Measurements from ENCODE around the gene ZFYVE21. TPM values are rescaled to one million over a fixed set of nuclear protein-coding genes. Genes with fewer than 3 reads are reported as not detected.

The ZFYVE21 gene
- polyA plus RNA-seq, 4 donors: 40.0 to 53.6 (median 42.1) TPM

- no peaks in the 10 kb centered on the region for H3K27me3 ChIP-seq (ENCODE audit: control insufficient read depth in 3 of 3, insufficient read depth in 3 of 3, low read length in 3 of 3)
- H3K4me1 ChIP-seq (ENCODE audit: control insufficient read depth in 3 of 3, insufficient read depth in 2 of 3, low read depth in 1 of 3, low read length in 2 of 3): no peaks in the 10 kb centered on the region
- H3K4me3 ChIP-seq (ENCODE audit: low read depth in 1 of 3, low read length in 3 of 3): no peak overlapping the region
- 92 to 94% (median 93%) methylated on average over 23 of the region's 23 CpGs for WGBS, 3 donors
- H3K27ac ChIP-seq (ENCODE audit: low read depth in 1 of 3, low read length in 2 of 3): no peak overlapping the region
- H3K9me3 ChIP-seq (ENCODE audit: control insufficient read depth in 2 of 2, insufficient read depth in 1 of 2, low read depth in 1 of 2, low read length in 1 of 2): no peaks in the 10 kb centered on the region
- DNase-seq: no peak
- H3K36me3 ChIP-seq (ENCODE audit: control insufficient read depth in 3 of 3, insufficient read depth in 2 of 3, low read depth in 1 of 3, low read length in 3 of 3): peaks cover 6 to 91% (median 11%) of the 10 kb centered on the region in 3 donors
- FAIRE-seq: no peak
Measured at GRCh38 chr14:103734081-103734888, 18.7 kb downstream of the ZFYVE21 start.

GRCh38 chr14:103735022-103735421 lies 19.4 kb downstream of the ZFYVE21 start:
- H3K27me3 ChIP-seq (ENCODE audit: control insufficient read depth in 3 of 3, insufficient read depth in 3 of 3, low read length in 3 of 3): no peaks in the 10 kb centered on the region
- FAIRE-seq: no peak
- H3K4me3 ChIP-seq (ENCODE audit: low read depth in 1 of 3, low read length in 3 of 3): no peak overlapping the region
- peaks cover 6 to 91% (median 10%) of the 10 kb centered on the region in 3 donors for H3K36me3 ChIP-seq (ENCODE audit: control insufficient read depth in 3 of 3, insufficient read depth in 2 of 3, low read depth in 1 of 3, low read length in 3 of 3)
- no peak for DNase-seq
- H3K4me1 ChIP-seq (ENCODE audit: control insufficient read depth in 3 of 3, insufficient read depth in 2 of 3, low read depth in 1 of 3, low read length in 2 of 3): no peaks in the 10 kb centered on the region
- 78 to 89% (median 84%) methylated on average over 12 of the region's 12 CpGs for WGBS, 3 donors
- no peaks in the 10 kb centered on the region for H3K9me3 ChIP-seq (ENCODE audit: control insufficient read depth in 2 of 2, insufficient read depth in 1 of 2, low read depth in 1 of 2, low read length in 1 of 2)
- H3K27ac ChIP-seq (ENCODE audit: low read depth in 1 of 3, low read length in 2 of 3): no peak overlapping the region

GRCh38 chr14:103735439-103735814 lies 19.8 kb downstream of the ZFYVE21 start:
- H3K4me1 ChIP-seq (ENCODE audit: control insufficient read depth in 3 of 3, insufficient read depth in 2 of 3, low read depth in 1 of 3, low read length in 2 of 3): no peaks in the 10 kb centered on the region
- H3K27me3 ChIP-seq (ENCODE audit: control insufficient read depth in 3 of 3, insufficient read depth in 3 of 3, low read length in 3 of 3): no peaks in the 10 kb centered on the region
- no peak overlapping the region for H3K4me3 ChIP-seq (ENCODE audit: low read depth in 1 of 3, low read length in 3 of 3)
- H3K9me3 ChIP-seq (ENCODE audit: control insufficient read depth in 2 of 2, insufficient read depth in 1 of 2, low read depth in 1 of 2, low read length in 1 of 2): no peaks in the 10 kb centered on the region
- 72 to 88% (median 80%) methylated on average over 7 of the region's 7 CpGs for WGBS, 3 donors
- no peak overlapping the region for H3K27ac ChIP-seq (ENCODE audit: low read depth in 1 of 3, low read length in 2 of 3)
- DNase-seq (no peak), FAIRE-seq (no peak)
- H3K36me3 ChIP-seq (ENCODE audit: control insufficient read depth in 3 of 3, insufficient read depth in 2 of 3, low read depth in 1 of 3, low read length in 3 of 3): peaks cover 6 to 91% (median 14%) of the 10 kb centered on the region in 3 donors

GRCh38 chr14:103735815-103736545 lies 20.4 kb downstream of the ZFYVE21 start:
- FAIRE-seq: no peak
- no peak for DNase-seq
- Histone ChIP-seq H3K36me3 (ENCODE audit: control insufficient read depth in 3 of 3, insufficient read depth in 2 of 3, low read depth in 1 of 3, low read length in 3 of 3) (peaks cover 6 to 90% (median 16%) of the 10 kb centered on the region in 3 donors), H3K9me3 (ENCODE audit: control insufficient read depth in 2 of 2, insufficient read depth in 1 of 2, low read depth in 1 of 2, low read length in 1 of 2) (no peaks in the 10 kb centered on the region), H3K27ac (ENCODE audit: low read depth in 1 of 3, low read length in 2 of 3) (no peak overlapping the region), H3K4me1 (ENCODE audit: control insufficient read depth in 3 of 3, insufficient read depth in 2 of 3, low read depth in 1 of 3, low read length in 2 of 3) (no peaks in the 10 kb centered on the region), H3K27me3 (ENCODE audit: control insufficient read depth in 3 of 3, insufficient read depth in 3 of 3, low read length in 3 of 3) (no peaks in the 10 kb centered on the region), H3K4me3 (ENCODE audit: low read depth in 1 of 3, low read length in 3 of 3) (no peak overlapping the region)
- 84 to 87% (median 86%) methylated on average over 22 of the region's 22 CpGs for WGBS, 3 donors

GRCh38 chr14:103736546-103737431 lies 21.2 kb downstream of the ZFYVE21 start:
- WGBS, 3 donors: 79 to 96% (median 88%) methylated on average over 10 of the region's 10 CpGs
- H3K27ac ChIP-seq (ENCODE audit: low read depth in 1 of 3, low read length in 2 of 3): peak overlapping the region in 1 of 3 donors; percentile 1

GRCh38 chr14:103737432-103738045 lies 21.9 kb downstream of the ZFYVE21 start:
- no peak for FAIRE-seq
- Histone ChIP-seq H3K9me3 (ENCODE audit: control insufficient read depth in 2 of 2, insufficient read depth in 1 of 2, low read depth in 1 of 2, low read length in 1 of 2) (no peaks in the 10 kb centered on the region), H3K36me3 (ENCODE audit: control insufficient read depth in 3 of 3, insufficient read depth in 2 of 3, low read depth in 1 of 3, low read length in 3 of 3) (peaks cover 6 to 93% (median 19%) of the 10 kb centered on the region in 3 donors), H3K27me3 (ENCODE audit: control insufficient read depth in 3 of 3, insufficient read depth in 3 of 3, low read length in 3 of 3) (no peaks in the 10 kb centered on the region), H3K4me3 (ENCODE audit: low read depth in 1 of 3, low read length in 3 of 3) (no peak overlapping the region), H3K27ac (ENCODE audit: low read depth in 1 of 3, low read length in 2 of 3) (no peak overlapping the region), H3K4me1 (ENCODE audit: control insufficient read depth in 3 of 3, insufficient read depth in 2 of 3, low read depth in 1 of 3, low read length in 2 of 3) (no peaks in the 10 kb centered on the region)
- 91 to 93% (median 91%) methylated on average over 16 of the region's 16 CpGs for WGBS, 3 donors
- no peak for DNase-seq

More at GRCh38 chr14:103736546-103737431, 21.2 kb downstream of the ZFYVE21 start:
- no peaks in the 10 kb centered on the region for H3K27me3 ChIP-seq (ENCODE audit: control insufficient read depth in 3 of 3, insufficient read depth in 3 of 3, low read length in 3 of 3)
- no peak overlapping the region for H3K4me3 ChIP-seq (ENCODE audit: low read depth in 1 of 3, low read length in 3 of 3)
- DNase-seq (no peak), FAIRE-seq (no peak)
- H3K4me1 ChIP-seq (ENCODE audit: control insufficient read depth in 3 of 3, insufficient read depth in 2 of 3, low read depth in 1 of 3, low read length in 2 of 3): no peaks in the 10 kb centered on the region
- peaks cover 6 to 93% (median 16%) of the 10 kb centered on the region in 3 donors for H3K36me3 ChIP-seq (ENCODE audit: control insufficient read depth in 3 of 3, insufficient read depth in 2 of 3, low read depth in 1 of 3, low read length in 3 of 3)
- H3K9me3 ChIP-seq (ENCODE audit: control insufficient read depth in 2 of 2, insufficient read depth in 1 of 2, low read depth in 1 of 2, low read length in 1 of 2): no peaks in the 10 kb centered on the region

- peaks cover 6 to 91% (median 19%) of the 10 kb centered on the region in 3 donors for H3K36me3 ChIP-seq (ENCODE audit: control insufficient read depth in 3 of 3, insufficient read depth in 2 of 3, low read depth in 1 of 3, low read length in 3 of 3)
- FAIRE-seq (no peak), DNase-seq (no peak)
- 84 to 88% (median 88%) methylated on average over 10 of the region's 10 CpGs for WGBS, 3 donors
- H3K9me3 ChIP-seq (ENCODE audit: control insufficient read depth in 2 of 2, insufficient read depth in 1 of 2, low read depth in 1 of 2, low read length in 1 of 2): no peaks in the 10 kb centered on the region
- H3K4me1 ChIP-seq (ENCODE audit: control insufficient read depth in 3 of 3, insufficient read depth in 2 of 3, low read depth in 1 of 3, low read length in 2 of 3): no peaks in the 10 kb centered on the region
- H3K4me3 ChIP-seq (ENCODE audit: low read depth in 1 of 3, low read length in 3 of 3): no peak overlapping the region
- H3K27ac ChIP-seq (ENCODE audit: low read depth in 1 of 3, low read length in 2 of 3): no peak overlapping the region
- H3K27me3 ChIP-seq (ENCODE audit: control insufficient read depth in 3 of 3, insufficient read depth in 3 of 3, low read length in 3 of 3): no peaks in the 10 kb centered on the region
Measured at GRCh38 chr14:103738166-103738565, 22.6 kb downstream of the ZFYVE21 start.

All from small intestine (tissue), 7 donors.